Panc1 (cell line): ENCODE measurements around the gene MAEA. TPM values are rescaled to one million over a fixed set of nuclear protein-coding genes. Genes with fewer than 3 reads are reported as not detected.
A peak's percentile ranks its signal among the peaks of the same experiment; 100 is the strongest.

Experiments
- ATAC-seq: fragments of 200-7000 bp; cut with Tn5 transposase; 2 replicates; pipeline ENCODE4 v1.9.1; 2020; ENCODE audit warnings: mild to moderate bottlenecking, moderate library complexity
- BruUV-seq: library from RNA; stranded (reverse); fragments of 400-500 nt; replicated peaks from 2 replicates; lab custom pipeline; 2021; lab: Mats Ljungman, UMichigan
- CTCF ChIA-PET: fragments of 300-600 bp; sonication (Branson Sonifier 250); formaldehyde crosslinking; loops from one replicate; lab custom pipeline; 2022; ENCODE audit warnings: antibody characterized with exemption; lab: Charles Lee
- POLR2A ChIA-PET: fragments of 300-600 bp; sonication (Branson Sonifier 250); formaldehyde crosslinking; loops from one replicate; lab custom pipeline; 2022; ENCODE audit warnings: antibody characterized with exemption; lab: Charles Lee
- DNase-seq: peaks from one replicate; pipeline ENCODE4 v3.0.0-alpha.2; 2010; ENCODE audit warnings: low read depth, low spot score
- H3K27ac ChIP-seq: 2 replicates; pipeline ENCODE4 v1.5.1; 2011; ENCODE audit warnings: mild to moderate bottlenecking, low read length, inconsistent platforms
- H3K27me3 ChIP-seq: fragments of 200-500 bp; sonication (Bioruptor generic); 2 replicates; pipeline ENCODE4 v1.6.0; 2014; ENCODE audit warnings: low read length, inconsistent platforms; ENCODE audit not compliant: control insufficient read depth, insufficient read depth
- H3K36me3 ChIP-seq: fragments of 200-500 bp; sonication (Bioruptor generic); 2 replicates; pipeline ENCODE4 v1.5.1; 2014; ENCODE audit warnings: inconsistent platforms, mild to moderate bottlenecking, low read length, moderate library complexity; ENCODE audit not compliant: control insufficient read depth, insufficient read depth
- H3K4me1 ChIP-seq: 2 replicates; pipeline ENCODE4 v1.5.1; 2011; ENCODE audit warnings: inconsistent platforms, mild to moderate bottlenecking, low read length, moderate library complexity; ENCODE audit not compliant: control insufficient read depth, insufficient read depth
- H3K4me3 ChIP-seq, 2 experiments: 2 replicates each; pipeline ENCODE4 v1.5.1; 2011 to 2012; ENCODE audit warnings: low read depth in 2 of 2, low read length in 2 of 2, mild to moderate bottlenecking in 2 of 2, inconsistent platforms in 1 of 2, moderate library complexity in 1 of 2
- H3K9me3 ChIP-seq: fragments of 200-500 bp; sonication (Bioruptor generic); 2 replicates; pipeline ENCODE4 v1.5.1; 2014; ENCODE audit warnings: low read depth, mild to moderate bottlenecking, inconsistent platforms, low read length, moderate library complexity; ENCODE audit not compliant: control insufficient read depth, insufficient read depth
- POLR2AphosphoS5 ChIP-seq: IDR thresholded peaks from 2 replicates; pipeline ENCODE4 v1.6.1; 2012; ENCODE audit warnings: mild to moderate bottlenecking, low read depth, low read length, moderate library complexity
- SIN3A ChIP-seq: IDR thresholded peaks from 2 replicates; pipeline ENCODE4 v1.6.1; 2012; ENCODE audit warnings: low read depth, mild to moderate bottlenecking, low read length, moderate library complexity, borderline replicate concordance; ENCODE audit not compliant: insufficient read depth
- TCF7L2 ChIP-seq: IDR thresholded peaks from 2 replicates; pipeline ENCODE4 v1.6.1; 2011; ENCODE audit warnings: mild to moderate bottlenecking, low read depth, low read length, inconsistent platforms
- in situ Hi-C: cut with HindIII; loops from 2 replicates; pipeline ENCODE4 v1.10.0; 2016; ENCODE audit warnings: low sequenced_read_pairs, low pct_unique_long_range_greater_than_20kb
- intact Hi-C: fragments of 100-400 bp; cut with micrococcal nuclease; formaldehyde crosslinking; loops from one replicate; pipeline ENCODE4 v1.10.0; 2022; ENCODE audit not compliant: unreplicated experiment
- total RNA-seq: library from RNA; stranded (reverse); gene quantifications from one replicate; pipeline ENCODE4 v1.2.1, GENCODE V29; 2021; ENCODE audit not compliant: unreplicated experiment
- TF ChIP-seq, protein P1 (sequence below): fragments of 450-650 bp; IDR thresholded peaks from 2 replicates; pipeline ENCODE4 v1.5.1; 2017; ENCODE audit warnings: mild to moderate bottlenecking
- TF ChIP-seq, protein P2 (sequence below), 2 experiments: IDR thresholded peaks; 2 replicates each; pipeline ENCODE4 v1.6.1; 2011 to 2012; ENCODE audit warnings: low read depth in 2 of 2, control low read depth in 1 of 2, low read length in 1 of 2, mild to moderate bottlenecking in 1 of 2, moderate library complexity in 1 of 2; ENCODE audit not compliant: insufficient read depth in 1 of 2

MAEA gene
- total RNA-seq, 1 experiment from 2014 or later, result 62.3 TPM

DNA sequence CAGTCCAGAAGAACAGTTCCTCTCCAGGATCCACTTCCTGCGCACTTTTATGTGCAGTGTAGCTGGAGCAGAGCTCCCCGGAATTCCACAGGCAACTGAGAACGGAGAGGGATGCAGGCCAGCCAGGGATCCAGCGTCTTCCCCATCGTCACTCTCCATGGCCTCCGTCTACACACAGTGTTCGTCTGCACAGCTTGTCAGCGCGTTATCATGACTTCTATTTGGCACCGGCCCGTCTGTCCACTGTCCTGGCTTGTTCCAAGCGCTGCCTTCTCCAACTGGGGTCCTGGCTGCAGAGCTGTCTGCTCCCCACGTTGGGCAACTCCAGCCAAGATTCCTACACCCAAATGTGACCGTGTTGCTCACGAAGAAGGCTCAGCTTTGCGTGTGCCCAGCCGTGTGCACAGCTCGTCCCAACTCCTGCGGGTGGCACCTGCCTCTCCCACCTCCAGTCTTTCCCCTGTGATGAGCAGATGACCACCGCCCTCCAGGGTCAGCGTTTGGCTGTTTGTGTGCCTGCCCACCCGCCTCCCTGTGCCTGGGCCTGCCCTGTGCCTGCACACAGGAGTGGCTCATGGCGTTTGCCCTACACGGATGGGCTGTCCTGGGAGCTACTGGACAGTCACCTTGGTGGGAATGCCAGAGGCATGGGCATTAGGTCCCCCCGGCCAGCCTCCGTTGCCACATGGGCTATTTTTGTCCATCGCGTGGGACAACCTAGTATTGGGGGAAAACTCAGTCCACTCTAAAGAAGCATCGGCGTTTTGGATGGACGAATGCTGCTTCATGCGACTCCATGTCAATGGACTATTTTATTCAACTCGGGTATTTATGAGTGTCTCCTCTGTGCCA lies 38.5 kb upstream of the MAEA start:
- peaks cover 10% of the 10 kb centered on the region; the same call in 1 of the 2 replicates for H3K9me3 ChIP-seq
- DNase-seq, result no peak
- peaks cover 2% of the 10 kb centered on the region; the same call in 1 of the 2 replicates for H3K36me3 ChIP-seq
- TF ChIP-seq, protein P1, sequence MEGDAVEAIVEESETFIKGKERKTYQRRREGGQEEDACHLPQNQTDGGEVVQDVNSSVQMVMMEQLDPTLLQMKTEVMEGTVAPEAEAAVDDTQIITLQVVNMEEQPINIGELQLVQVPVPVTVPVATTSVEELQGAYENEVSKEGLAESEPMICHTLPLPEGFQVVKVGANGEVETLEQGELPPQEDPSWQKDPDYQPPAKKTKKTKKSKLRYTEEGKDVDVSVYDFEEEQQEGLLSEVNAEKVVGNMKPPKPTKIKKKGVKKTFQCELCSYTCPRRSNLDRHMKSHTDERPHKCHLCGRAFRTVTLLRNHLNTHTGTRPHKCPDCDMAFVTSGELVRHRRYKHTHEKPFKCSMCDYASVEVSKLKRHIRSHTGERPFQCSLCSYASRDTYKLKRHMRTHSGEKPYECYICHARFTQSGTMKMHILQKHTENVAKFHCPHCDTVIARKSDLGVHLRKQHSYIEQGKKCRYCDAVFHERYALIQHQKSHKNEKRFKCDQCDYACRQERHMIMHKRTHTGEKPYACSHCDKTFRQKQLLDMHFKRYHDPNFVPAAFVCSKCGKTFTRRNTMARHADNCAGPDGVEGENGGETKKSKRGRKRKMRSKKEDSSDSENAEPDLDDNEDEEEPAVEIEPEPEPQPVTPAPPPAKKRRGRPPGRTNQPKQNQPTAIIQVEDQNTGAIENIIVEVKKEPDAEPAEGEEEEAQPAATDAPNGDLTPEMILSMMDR, result no peak
- TF ChIP-seq, protein P2, sequence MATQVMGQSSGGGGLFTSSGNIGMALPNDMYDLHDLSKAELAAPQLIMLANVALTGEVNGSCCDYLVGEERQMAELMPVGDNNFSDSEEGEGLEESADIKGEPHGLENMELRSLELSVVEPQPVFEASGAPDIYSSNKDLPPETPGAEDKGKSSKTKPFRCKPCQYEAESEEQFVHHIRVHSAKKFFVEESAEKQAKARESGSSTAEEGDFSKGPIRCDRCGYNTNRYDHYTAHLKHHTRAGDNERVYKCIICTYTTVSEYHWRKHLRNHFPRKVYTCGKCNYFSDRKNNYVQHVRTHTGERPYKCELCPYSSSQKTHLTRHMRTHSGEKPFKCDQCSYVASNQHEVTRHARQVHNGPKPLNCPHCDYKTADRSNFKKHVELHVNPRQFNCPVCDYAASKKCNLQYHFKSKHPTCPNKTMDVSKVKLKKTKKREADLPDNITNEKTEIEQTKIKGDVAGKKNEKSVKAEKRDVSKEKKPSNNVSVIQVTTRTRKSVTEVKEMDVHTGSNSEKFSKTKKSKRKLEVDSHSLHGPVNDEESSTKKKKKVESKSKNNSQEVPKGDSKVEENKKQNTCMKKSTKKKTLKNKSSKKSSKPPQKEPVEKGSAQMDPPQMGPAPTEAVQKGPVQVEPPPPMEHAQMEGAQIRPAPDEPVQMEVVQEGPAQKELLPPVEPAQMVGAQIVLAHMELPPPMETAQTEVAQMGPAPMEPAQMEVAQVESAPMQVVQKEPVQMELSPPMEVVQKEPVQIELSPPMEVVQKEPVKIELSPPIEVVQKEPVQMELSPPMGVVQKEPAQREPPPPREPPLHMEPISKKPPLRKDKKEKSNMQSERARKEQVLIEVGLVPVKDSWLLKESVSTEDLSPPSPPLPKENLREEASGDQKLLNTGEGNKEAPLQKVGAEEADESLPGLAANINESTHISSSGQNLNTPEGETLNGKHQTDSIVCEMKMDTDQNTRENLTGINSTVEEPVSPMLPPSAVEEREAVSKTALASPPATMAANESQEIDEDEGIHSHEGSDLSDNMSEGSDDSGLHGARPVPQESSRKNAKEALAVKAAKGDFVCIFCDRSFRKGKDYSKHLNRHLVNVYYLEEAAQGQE (IDR thresholded peaks at IDR 0.05; ENCODE audit: insufficient read depth in 1 of 2, low read depth in 2 of 2, low read length in 1 of 2), result no peak
- no peak for TF ChIP-seq POLR2AphosphoS5
- no peak for TF ChIP-seq SIN3A
- ChIA-PET POLR2A (no interaction called here), CTCF (no interaction called here)
- no peak for ATAC-seq
- H3K4me1 ChIP-seq, result peaks cover 13% of the 10 kb centered on the region
- in situ Hi-C loops (no loop called here), intact Hi-C loops (no loop called here)
- H3K4me3 ChIP-seq, result no peak overlapping the region
- no TSS peak for BruUV-seq
- H3K27ac ChIP-seq, result no peak overlapping the region
- no peaks in the 10 kb centered on the region for H3K27me3 ChIP-seq

DNA sequence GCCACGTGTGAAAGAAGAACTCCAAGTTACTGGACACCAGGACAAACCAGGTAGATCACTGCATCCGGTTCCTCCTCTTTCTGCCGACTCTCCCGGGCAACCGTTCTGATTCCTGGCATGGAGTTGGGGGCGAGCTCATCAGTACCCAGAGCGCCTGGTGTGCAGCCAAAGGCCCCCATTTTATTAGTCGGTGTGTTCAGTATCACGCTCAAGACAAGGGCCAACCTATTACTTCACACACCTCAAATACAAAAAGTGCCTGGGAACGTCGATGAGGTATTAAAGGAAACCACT lies 38.0 kb upstream of the MAEA start:
- DNase-seq (no peak), ATAC-seq (no peak)
- peaks cover 8% of the 10 kb centered on the region for H3K4me1 ChIP-seq
- no peak for TF ChIP-seq SIN3A
- TF ChIP-seq, protein P2 (IDR thresholded peaks at IDR 0.05; ENCODE audit: insufficient read depth in 1 of 2, low read depth in 2 of 2, low read length in 1 of 2), result no peak
- TF ChIP-seq POLR2AphosphoS5, result no peak
- no peak for TF ChIP-seq TCF7L2
- TF ChIP-seq, protein P1, result no peak
- no peak overlapping the region for H3K27ac ChIP-seq
- H3K36me3 ChIP-seq, result peaks cover 2% of the 10 kb centered on the region; the same call in 1 of the 2 replicates
- intact Hi-C loops, result no loop called here
- BruUV-seq, result TSS peak; percentile 78
- peaks cover 10% of the 10 kb centered on the region; the same call in 1 of the 2 replicates for H3K9me3 ChIP-seq
- no peaks in the 10 kb centered on the region for H3K27me3 ChIP-seq
- in situ Hi-C loops, result no loop called here
- no peak overlapping the region for H3K4me3 ChIP-seq
- CTCF ChIA-PET, result no interaction called here
- POLR2A ChIA-PET, result no interaction called here
